OCI-M2 (cell line): ENCODE results near the gene ECSIT.
A peak's percentile ranks its signal among the peaks of the same experiment; 100 is the strongest.

Source experiments
- DNase-seq: peaks from one replicate; lab custom pipeline; 2025; ENCODE audit not compliant: unreplicated experiment; lab: John Stamatoyannopoulos, UW

Gene ECSIT

DNA sequence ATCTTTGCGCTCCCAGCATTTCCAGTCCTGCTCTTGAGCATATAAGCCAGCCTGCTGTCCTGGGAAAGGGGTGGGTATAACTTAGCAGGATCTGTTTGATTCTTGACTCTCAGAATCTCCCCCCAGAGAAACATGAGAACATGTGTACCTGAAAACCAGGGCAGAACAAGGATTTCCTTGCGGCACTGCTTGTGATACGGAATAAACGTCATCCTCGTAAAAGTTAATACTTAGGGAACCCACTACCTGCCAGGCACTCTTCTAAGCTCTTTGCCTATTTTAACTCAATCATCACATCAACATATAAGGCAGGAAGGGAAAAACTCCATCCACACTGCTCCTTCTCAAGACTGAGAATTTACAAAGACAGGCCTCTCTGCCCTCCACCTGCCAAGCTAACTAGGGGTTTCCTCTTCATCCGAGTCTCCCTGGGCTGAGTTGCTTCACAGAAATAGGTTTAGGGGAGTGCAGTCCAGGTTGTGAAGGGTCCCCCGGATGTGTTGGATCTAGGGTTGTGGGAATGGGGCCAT, 24.4 kb downstream of the ECSIT start:
- DNase-seq = no peak

DNA sequence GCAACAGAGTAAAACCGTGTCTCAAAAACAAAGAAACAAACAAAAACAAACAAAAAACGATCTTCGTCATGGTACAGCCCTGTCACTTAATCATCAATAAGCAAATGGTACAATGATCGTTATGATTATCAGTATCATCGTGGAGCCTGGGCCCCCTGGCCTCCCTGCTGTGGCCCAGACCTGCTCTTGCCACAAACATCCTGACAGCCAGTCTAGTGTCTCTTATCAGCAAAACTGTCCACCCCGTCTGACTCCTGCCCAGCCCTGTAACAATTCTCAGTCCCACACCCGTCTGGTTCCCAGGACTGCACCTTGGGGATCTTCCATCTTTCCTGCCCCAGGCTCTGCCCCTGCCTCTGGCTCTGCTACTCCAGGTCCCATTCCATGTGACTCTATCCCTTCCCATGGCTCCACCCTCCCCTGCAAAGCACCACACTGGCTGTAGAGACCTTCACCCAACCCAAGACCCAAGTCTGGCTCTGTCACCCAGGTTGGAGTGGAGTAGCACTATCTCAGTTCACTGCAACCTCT, 29.0 kb downstream of the ECSIT start:
- no peak for DNase-seq

DNA sequence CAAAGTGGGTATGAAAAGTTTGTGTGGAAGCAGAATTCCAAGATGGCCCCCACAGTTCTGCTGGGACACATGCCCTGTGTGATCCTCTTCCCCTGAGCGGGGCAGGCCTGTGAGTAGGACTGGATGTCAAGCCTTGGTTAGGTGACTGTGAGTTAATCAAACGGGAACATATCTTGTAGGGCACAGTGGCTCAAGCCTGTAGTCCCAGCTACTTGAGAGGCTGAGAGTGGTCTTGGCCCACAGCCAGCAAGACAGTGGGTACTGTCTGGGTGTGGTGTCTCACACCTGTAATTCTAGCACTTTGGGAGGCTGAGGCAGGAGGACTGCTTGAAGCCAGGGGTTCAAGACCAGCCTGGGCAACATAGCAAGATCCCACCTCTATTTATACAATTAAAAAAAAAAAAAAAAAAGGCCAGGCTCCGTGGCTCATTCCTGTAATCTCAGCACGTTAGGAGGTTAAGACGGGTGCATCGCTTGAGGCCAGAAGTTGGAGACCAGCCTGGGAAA, 29.7 kb downstream of the ECSIT start:
- DNase-seq = no peak

DNA sequence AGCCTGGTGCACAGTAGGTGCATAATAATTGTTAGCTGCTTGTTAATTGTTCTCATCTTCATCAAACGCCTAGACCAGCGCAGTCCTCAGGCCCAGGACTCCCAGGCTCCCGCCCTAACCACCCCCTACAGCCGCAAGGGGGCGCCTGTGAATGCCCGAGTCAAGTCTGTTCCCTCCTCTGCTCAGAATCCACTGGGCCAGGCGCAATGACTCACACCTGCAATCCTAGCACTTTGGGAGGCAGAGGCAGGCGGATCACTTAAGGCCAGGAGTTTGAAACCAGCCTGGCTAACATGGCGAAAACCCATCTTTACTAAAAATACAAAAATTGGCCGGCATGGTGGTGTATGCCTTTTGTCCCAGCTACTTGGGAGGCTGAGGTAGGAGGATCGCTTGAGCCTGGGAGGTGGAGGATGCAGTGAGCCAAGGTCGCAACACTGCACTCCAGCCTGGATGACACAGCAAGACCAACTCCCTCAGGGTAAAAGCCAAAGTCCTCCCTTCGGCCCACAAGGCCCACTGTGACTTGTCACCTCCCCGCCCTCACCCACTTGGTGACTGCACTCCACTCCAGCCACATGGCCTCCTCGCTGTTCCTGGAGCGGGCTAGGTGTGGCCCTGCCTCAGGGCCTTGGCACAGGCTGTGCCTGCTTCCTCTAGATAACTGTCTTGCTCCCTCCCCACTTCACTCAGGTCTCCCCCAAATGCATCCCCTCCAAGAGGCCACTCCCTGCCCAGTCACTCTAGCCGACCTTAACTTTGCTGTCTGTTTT, 32.4 kb downstream of the ECSIT start:
- DNase-seq = no peak

DNA sequence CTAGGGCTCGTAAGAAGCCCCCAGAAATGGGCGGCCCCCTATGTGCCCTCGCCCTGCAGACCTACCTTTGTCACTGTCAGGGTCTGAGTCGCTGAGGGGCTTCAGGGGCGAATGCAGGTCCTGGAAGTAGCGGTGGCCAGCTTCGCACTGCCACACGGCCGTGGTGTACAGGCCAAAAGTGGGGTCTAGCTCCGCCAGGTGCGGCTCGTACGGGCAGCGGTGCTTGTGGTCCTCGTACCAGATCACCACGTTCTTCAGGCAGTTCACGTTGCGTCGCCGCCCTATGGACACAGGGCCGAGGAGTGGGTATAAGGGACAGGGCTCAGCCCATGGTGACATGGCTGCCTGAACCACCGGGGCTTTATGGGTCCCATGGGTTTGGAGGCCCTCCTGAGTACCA, 33.0 kb downstream of the ECSIT start:
- DNase-seq = no peak

DNA sequence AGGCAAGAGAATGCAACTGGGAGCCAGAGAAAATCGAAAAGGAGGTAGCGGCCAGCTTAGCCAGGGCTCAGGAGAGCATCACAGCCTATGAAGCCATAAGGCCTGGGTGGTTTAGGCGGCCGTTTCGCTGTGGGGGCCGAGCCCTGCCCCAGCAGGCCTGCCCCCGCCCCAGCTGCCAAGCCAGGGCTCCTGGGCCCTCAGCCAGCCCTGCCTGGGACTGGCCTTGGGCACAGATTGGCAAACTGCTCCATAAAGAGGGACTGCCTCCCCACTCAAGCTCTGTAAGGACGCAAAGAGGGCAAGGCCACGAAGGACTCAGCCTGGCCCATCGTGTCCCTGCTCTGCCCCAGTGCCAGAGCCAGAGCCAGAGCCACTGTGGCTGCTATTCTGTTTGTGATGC, 33.5 kb downstream of the ECSIT start:
- DNase-seq = no peak

DNA sequence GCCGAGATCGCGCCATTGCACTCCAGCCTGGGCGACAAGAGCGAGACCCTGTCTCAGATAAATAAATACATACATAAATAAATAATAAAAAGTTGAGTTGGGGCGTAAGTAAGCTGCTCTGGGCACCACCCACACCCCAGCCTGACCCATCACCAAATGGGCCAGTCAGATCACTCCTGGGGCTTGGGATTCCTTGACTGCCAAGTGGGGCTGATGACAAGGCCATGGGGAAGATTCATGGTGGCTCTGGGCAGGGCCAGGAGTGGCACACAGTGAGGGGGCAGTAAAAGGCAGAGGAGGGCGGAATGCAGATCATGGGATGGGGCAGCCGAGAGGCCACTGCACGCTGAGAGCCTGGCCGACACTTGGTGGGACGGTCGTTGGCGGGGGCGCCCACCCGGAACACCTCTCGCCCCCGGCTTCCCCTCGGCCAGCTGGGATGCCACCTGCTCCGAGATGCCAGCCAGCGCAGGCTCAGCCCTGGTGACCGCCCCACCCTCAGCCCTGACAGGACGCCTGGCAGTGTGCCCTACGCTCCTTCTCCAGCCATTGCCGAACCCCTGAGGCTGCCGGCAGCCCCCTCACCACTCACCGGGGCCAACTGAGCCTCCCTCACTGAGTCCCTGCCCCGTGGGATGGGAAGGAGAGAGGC, 34.2 kb downstream of the ECSIT start:
- no peak for DNase-seq

DNA sequence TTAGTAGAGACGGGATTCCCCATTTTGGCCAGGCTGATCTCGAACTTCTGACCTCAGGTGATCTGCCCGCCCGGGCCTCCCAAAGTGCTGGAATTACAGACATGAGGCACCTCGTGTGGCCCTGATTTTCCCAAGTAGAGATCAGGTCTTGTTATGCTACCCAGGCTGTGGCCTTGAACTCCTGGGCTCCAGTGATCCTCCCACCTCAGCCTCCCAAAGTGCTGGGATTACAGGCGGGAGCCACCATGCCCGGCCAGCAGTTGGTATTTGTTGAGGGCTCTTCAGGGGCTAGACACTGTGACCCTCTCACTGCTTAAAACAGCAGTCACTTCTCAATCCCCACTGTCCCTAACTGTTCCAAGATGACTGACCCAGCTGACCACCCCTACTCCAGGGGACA, 39.6 kb downstream of the ECSIT start:
- no peak for DNase-seq

DNA sequence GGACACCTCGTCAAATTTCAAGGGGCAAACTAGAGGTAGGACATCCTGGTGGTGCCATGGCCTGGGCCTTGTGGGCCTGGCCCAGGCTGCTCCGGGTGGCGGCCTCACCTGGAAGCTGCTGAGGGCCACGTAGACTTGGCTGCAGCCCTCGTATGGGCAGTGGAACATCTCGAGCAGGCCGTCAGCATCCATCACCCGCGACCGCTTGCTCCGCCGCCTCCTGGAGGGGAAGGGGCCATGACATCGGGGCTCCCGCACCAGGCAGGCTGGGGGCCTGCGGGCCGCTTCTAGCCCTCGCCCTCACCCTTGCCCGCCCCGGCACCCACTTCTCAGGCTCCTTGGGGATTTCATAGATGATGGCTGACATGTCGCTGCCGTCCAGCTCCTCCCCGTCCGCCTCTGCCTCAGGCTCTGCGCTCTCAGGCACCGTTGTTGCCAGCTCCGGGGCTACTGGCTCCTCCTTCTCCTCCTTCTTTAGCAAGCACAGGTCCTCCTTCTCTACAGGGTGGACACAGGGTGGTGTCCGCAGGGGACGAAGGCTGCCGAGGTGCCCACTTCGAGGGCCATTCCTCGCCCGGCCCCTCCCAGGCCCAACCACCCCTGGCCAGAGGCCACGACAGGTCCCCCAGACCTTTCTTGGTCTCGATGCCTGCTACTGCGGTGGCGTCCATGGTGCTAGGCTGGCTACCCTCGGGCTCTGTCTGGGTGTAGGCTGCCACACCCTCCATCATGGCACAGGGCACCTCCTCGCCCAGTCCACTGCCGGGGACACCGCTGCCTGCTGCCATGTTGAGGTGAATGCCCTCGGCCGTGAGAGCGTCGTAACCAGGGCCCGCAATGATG, 42.1 kb downstream of the ECSIT start:
- no peak for DNase-seq

DNA sequence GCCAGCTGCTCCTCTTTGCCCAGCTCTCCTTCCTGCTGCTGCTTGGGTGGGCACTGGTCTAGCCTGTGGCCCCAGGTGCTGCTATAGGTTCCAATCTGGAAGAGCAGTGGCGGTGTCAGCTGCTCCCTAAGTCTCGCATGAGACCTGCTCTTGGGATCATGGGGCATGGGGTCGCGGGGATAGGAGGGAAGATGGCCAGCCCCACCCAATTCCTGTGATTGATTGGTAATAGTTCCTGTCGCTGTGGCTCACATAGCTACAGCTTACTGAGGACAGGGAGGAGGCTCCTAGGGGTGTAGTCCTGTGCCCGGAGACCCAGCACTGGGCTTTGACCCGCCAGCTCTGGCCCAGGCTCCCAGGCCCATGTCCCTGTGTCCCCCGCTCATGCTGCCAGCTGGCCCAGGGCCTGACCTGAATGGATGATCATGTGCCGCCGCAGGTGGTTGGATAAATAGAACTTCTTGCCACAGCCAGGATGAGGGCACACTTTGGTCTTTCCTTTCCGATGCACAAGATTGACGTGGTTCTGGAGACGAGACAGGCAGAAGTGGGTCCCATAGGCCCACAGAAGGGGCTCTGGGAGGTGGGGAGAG, 43.6 kb downstream of the ECSIT start:
- DNase-seq = no peak

DNA sequence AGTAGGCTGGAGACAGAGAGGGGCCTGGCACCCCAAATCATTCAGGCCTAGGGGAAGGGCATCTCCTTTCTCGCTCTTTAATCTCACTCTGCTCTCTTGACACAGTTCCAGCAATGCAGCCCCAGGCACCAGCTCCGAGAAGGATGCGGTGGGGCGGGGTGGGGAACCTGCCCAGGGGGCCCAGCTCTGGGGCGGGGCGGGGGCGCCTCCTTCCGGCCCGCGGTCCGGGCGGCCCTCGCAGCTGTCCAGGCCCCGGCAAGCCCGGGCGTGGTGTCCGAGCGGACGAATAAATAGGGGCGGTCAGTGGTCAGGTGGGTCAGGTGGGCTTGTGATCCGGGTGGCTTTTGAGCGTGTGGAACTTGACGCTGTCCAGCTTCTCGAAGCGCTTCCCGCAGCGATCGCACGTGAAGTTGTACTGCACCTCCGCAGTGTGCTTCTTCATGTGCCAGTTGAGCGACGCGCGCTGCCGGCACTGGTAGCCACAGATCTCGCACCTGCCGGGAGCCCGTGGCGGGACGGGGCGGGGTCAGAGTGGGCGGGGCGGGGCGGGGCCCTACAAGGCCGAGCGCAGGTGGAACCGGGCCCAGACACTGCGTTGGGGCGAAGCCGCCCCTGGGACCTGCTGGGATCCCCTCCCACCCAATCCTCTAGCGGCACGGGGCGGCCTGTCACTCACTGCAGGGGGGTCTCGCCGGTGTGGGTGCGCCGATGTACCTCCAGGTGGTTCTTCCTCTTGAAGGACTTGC, 45.4 kb downstream of the ECSIT start:
- DNase-seq = no peak

DNA sequence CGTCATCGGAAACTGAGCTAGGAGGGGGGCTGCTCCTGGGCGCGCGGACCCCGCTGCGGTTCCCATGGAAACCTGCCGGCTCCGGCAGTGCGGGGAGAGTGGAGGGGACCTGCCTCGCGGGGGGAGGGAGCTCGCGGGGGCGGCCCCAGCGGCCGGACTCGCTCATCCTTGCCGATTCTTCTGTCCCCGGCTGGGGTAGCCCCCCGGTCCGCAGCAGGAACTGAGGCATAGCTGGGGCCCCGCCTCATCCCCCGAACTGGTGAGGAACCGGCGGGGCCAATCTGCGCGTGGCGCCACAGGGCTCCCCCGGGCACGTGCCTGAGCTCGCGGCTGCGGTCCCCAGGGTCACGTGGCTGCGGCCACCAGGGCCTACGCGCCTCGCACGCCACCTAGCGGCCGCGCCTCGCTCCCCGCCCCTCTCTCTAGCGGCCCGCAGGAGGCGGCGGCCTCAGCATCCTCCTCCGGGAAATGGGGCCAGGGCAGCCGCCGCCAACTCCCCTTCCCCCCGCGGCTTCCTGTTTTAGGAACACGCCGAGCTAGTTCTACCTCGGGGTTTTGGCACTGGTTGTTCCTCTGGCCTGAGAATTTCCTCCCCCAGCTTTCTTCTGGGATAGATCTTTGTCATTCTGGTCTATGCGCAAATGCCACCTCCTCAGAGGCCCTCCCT, 46.4 kb downstream of the ECSIT start:
- peak; percentile 98 for DNase-seq

DNA sequence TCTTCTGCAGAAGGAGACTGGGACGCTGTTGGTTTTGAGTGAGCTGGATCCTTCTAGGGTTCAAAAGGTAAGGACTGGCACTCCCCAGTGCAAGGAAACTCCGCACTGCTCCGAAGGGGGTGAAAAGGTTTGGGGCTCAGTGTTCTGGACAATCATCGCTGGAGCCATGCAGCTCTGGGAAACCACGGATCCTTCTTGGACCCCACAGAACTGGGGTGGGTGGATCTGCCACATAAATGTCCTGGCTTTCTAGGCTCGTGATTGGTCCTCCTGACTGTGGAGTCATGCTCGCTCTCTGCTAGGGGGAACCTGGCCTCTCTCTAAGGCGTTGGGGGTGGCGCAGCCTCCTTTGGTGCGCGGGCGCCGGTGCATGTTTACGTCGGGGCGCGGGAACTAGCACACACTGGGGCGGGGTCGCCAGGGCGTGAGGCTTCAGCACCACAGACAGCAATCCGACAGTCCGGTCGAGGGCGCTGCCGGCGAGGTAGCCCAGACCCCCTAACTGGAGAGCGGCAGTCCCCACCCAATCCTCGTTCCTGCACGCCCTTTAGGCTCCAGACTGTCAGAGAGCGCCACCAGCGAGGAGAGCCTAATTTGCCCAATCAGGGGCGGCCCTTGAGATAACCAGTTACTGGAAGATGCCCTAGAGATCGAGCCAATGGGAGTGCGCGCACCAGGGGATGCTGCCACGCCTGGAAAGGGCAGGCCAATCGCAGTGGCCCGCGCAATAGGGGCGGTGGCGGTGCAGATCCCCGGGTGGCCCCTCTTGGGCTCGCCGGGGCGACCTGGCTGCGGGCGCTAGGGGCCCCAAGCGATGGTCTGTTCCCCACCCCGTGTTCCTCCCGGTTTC, 47.2 kb downstream of the ECSIT start:
- peak; percentile 100 for DNase-seq

DNA sequence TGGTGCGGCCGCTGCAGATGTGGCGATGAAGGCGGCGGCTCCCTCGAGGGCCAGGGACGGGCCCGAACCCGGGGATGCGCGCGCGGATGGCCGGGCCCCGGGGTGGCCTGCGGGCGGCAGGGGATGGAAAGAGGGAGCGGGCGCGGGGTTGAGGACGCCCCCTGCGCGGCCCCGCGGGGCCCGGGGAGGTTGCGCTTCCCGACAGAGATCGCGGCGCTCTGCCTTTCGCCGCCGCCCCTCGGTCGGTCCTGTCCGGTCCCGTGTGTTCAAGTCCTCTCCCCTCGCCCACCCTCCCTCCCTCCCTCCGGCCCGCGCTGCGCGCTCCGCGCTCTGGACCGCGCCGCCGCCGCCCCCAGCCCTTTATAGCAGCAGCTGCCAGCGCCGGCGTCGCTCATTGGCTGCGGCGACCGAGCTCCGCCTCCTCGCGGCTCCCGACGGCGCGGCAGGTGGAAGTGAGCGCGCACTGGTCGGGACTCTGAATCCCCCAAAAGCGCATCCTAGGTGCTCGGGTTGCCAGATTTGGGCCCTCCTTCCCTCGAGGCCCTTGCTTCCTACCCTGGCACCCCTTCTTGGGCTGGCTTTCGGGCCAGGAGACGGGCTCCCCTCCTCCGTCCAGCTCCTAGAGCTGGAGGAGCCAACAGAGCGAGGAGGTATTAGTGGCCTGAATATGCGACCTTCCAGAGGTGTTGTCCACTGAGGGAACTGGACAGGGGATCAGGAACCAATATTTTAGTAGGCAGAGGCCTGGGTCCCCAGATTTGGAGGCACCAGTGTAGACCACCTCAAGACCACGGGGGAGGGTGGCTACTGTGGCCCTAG, 48.0 kb downstream of the ECSIT start, which contains the start of gene ELAVL3:
Gene ELAVL3, minus strand, starts transcription at position 332 of the 819 bp plus-strand sequence. CDS start 438 bp downstream, outside the sequence.
- DNase-seq = no peak

DNA sequence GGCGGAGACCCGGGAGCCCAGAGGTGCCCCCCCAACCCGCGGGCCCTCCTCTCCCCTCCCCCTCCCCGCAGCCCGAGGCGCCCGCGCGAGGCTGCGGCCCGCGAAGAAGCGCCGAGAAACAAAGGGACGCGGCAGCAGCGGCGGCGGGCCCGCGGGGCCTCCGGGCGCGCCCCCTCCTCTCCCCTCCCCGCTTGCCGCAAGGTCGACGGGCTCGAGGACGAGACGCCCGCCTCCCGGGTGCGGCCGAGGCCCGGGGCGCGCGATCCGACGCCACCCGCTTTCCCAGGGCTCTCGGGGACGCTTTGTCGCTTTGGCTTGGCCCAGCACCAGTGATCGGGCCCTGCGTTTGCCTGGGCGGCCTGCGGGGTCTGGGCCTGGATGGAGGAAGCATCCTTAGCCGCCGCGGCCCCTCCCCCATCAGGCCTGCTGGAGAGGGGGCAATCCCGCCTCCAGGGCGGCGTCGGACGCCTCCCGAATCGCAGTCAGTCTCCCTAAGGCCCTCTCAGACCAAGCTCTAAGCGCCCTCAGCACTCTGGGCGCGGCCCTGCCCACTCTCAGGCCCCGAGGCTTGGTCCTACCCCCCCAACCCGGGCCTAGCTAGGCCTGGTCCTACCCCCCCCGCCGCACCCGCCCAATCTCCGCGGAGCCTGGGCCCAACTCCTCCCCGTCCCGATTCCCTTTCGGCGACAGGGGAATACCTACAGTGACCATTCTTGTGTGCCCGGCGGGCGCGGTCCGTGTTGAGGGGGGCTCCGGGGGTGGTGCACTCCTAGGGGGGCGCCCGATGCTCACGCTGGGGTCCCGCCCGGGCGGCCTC, 48.8 kb downstream of the ECSIT start:
- DNase-seq = no peak

DNA sequence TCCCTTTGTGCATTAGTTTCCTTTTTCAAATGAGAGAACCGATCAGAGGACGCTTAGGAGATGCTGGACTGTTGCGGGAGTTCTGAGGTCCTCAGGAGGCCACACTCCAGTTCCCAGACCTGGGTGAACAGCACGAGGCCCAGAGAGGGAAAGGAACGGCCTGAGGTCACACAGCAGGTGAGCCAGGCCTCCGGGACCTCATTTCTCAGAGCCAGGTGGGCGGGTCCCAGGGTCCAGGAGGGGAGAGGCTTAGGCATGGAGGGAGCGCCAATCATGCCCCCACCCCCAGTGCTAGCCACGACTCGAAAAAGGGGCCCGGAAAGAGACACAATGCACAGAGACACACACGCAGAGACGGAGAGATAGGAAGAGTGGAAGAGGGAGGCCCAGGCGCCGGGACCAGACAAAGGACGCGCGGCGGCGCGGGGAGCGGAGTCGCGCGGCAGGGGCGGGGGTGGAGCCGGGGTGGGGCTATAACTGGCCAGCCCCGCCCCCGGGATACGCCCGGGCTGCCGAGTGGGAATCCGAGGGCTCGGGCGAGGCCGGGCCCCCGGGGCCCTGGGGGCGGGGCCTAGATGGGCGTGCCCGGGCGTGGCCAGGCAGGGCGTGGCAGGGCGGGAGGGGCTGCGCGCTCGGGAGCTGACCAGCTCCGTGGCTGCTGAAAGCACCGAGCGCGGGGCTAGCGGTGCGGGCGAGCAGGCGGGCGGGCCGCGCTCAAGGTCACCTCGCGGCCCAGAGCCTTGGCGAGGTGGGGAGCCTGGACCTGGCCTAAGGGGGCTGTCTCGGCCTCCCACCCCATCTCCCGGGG, 49.6 kb downstream of the ECSIT start:
- no peak for DNase-seq
